Measurements from ENCODE around the gene ALOX12.
"Not testable (repeated sequence)": the region's sequence is repeated elsewhere in the genome, so short reads cannot be mapped to it uniquely, and the experiment has no call there.

The ALOX12 gene

DNA sequence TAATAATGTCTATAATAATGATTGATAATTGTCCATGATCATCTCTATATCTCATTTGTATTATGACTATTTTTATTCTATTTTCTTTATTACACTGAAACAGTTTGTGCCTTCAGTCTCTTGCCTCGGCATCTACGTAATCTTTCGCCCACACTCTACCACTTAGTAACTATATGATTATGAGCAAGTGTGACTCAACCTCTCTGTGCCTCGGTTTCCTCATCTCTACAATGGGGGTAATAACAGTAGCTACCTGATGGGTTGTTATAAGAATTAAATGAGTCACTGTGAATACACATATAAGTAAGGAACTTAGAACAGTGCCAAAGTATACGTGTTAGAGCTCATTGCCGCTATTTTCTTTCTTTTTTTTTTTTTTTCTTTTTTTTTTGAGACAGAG is 51.7 kb downstream of the ALOX12 start:
- DNase-seq = no peak

DNA sequence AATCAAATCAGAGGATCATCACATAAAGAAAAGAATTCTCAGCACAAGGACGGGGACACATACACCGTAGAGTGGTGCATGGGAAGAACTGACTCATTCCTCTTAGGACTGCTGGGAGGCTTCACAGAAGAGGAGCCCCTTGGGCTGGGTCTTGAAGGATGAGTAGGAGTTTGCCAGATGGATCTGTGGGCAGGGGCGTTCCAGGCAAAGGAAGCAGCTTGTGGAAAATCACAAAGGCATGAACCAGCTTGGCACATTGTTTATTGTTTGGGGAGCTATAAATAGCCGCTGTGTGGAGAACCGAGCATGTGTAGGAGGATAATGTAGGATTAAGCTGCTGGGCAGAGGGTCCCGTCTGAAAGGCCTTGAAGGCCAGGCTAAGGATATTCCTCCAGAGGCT is 53.1 kb downstream of the ALOX12 start:
- DNase-seq = no peak

- DNase-seq = not testable (repeated sequence)
Observed at GRCh38 chr17:7050583-7050982, 54.7 kb downstream of the ALOX12 start.

DNA sequence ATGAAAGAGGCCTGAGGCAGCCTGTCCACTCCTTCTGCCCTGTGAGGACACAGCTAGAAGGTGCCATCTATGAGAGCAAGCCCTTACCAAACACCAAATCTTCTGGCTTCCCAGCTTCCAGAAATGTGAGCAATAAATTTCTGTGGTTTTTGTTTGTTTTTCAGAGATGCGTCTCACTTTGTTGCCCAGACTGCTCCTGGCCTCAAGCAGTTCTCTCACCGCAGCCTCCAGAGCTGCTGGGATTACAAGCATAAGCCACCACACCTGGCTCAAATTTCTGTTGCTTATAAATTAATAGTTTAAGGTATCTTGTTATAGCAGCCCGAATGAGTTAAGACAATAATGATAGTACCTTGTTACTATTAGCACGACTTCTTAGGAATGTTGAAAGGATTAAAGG is 60.5 kb downstream of the ALOX12 start:
- no peak for DNase-seq

- DNase-seq = no peak
Observed at GRCh38 chr17:7058831-7059447, 63.1 kb downstream of the ALOX12 start.

Measured in femur (tissue), 1 donor.